ENCODE results near the gene PTH1R. TPM values are rescaled to one million over a fixed set of nuclear protein-coding genes. Genes with fewer than 3 reads are reported as not detected.
A peak's percentile ranks its signal among the peaks of the same experiment; 100 is the strongest.

PTH1R gene
- total RNA-seq, 1 experiment from 2014 or later = 0.32 TPM

DNA sequence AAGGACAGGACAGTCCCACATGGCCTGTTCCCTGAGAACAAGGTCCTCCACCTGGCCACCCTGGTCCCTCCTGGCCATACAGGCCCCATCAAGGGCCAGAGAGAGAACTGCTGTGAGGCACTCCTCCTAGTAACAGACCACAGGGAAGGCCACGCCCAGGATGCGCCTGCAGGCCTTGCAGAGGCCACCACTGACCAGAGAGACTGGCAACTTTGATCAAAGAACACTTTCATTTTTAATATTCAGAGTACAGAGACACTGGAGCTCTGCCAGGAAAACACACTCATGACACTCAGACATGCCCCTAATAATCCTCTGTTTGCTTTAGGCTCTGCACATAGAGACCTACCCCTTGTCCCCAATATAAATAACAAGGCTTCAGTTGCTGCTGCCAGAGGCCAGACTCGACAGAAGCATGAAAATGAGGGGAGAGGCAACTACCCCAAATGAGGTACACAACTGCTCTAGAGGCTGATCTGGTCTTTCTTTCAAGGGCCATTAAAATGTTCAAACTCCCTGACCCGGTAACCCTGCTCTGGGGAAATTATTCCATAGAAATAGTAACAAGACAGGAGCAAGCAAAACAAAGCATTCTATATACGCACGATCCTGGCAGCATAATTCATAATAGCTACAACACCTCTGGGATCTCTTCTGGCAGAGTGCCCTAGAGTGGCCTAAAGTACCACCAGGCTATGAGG is 54.3 kb downstream of the PTH1R start:
- peaks cover 0 to 13% of the 10 kb centered on the region in 2 experiments; a peak in 2 of 4 replicates for H3K36me3 ChIP-seq (ENCODE audit: control insufficient read depth in 1 of 2, insufficient read depth in 2 of 2, low read length in 2 of 2)
- peak overlapping the region; percentile 30; the same call in 1 of the 2 replicates for H3K27ac ChIP-seq (ENCODE audit: low read depth, low read length)
- H3K27me3 ChIP-seq (ENCODE audit: insufficient read depth, low read length) = no peaks in the 10 kb centered on the region
- no peak overlapping the region for H3K4me3 ChIP-seq (replicated peaks in 1 of 2; ENCODE audit: low read depth in 1 of 2, low read length in 2 of 2)
- peak overlapping the region; percentile 28 for H3K4me2 ChIP-seq (ENCODE audit: low read length)
- no peak for TF ChIP-seq ZFX (IDR thresholded peaks at IDR 0.05)
- TF ChIP-seq SIN3A (IDR thresholded peaks at IDR 0.05; ENCODE audit: low read depth) = no peak
- TF ChIP-seq SP1 (IDR thresholded peaks at IDR 0.05; ENCODE audit: low read depth) = peak; percentile 28; the same call in 1 of the 2 replicates
- POLR2A ChIA-PET = interaction anchor here (0.6 kb wide), 1 partner anchor 45 kb away, joined by 5 read pairs; no protein-coding TSS in a partner anchor
- peak; percentile 24; the same call in 1 of the 2 replicates for ATAC-seq
- BruUV-seq (replicated peaks) = no TSS peak
- H3K9me2 ChIP-seq (ENCODE audit: insufficient read depth) = no peaks in the 10 kb centered on the region
- RAD21 ChIA-PET (ENCODE audit: low non-redundant PET in 1 of 2, low total read pairs in 2 of 2, uncharacterized antibody in 2 of 2, unreplicated experiment in 2 of 2) = no interaction called here
- H4K20me1 ChIP-seq (ENCODE audit: insufficient read depth) = peaks cover 7% of the 10 kb centered on the region; the same call in 1 of the 2 replicates
- peaks cover 54 to 67% of the 10 kb centered on the region in 2 experiments for H3K4me1 ChIP-seq (ENCODE audit: control insufficient read depth in 1 of 2, insufficient read depth in 2 of 2, low read length in 2 of 2)
- CTCF ChIA-PET = interaction anchor here (0.8 to 1.0 kb wide), 2 partner anchors 10 to 22 kb away, joined by 3 read pairs; no protein-coding TSS in a partner anchor
- DNase-seq (ENCODE audit: low read depth, low spot score) = no peak
- no peak overlapping the region for H2AFZ ChIP-seq (ENCODE audit: low read depth, low read length, poor library complexity, severe bottlenecking)
- H3K79me2 ChIP-seq (ENCODE audit: insufficient read depth, low read length) = peaks cover 98% of the 10 kb centered on the region
- no peak overlapping the region for H3K9ac ChIP-seq (ENCODE audit: low read length)
- intact Hi-C loops (cut with micrococcal nuclease) = no loop called here
- H3K9me3 ChIP-seq (ENCODE audit: control insufficient read depth in 1 of 2, insufficient read depth in 1 of 2, low read depth in 1 of 2, low read length in 2 of 2) = no peaks in the 10 kb centered on the region

DNA sequence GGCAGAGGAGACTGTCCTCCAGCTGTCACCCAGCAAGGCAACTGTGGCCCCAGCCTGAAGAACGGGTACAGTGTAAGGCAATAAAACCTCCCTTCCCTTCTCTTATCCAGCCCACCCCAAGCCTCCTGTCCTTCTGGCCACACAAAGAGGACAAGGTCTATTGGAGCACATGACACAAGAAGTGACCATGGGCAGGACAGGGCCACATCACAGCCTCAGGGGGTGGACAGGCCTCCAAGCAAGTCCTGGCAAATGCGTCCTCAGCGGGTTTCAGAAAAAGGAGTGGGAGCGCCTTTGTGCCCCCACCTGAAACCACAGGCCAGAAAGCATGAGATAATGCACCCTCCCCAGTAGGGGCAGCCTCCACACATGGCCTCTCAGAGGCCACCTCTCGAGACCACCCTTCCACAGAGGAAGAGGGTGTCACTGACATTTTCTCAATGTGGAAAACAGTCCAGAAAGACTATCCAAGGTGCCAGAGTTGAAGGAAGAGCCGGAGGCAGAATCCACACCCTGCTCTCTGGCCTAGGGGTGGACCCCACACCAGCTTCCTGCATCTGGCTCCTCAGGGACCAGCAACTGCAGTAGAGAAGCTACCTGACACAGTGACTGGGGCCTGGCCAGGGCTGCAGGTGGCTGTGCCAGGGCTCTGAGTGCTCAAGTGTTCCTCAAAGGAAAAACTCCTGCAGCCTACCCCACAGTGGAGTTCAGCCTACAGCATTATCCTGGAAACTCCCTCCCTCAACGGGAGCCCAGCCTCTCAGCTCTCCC is 55.1 kb downstream of the PTH1R start:
- Histone ChIP-seq H3K4me3 (replicated peaks in 1 of 2; ENCODE audit: low read depth in 1 of 2, low read length in 2 of 2) (no peak overlapping the region), H3K36me3 (ENCODE audit: control insufficient read depth in 1 of 2, insufficient read depth in 2 of 2, low read length in 2 of 2) (peaks cover 0 to 18% of the 10 kb centered on the region in 2 experiments; a peak in 2 of 4 replicates), H3K27ac (ENCODE audit: low read depth, low read length) (no peak overlapping the region), H3K79me2 (ENCODE audit: insufficient read depth, low read length) (peaks cover 98% of the 10 kb centered on the region), H3K4me1 (ENCODE audit: control insufficient read depth in 1 of 2, insufficient read depth in 2 of 2, low read length in 2 of 2) (peaks cover 58 to 76% of the 10 kb centered on the region in 2 experiments), H2AFZ (ENCODE audit: low read depth, low read length, poor library complexity, severe bottlenecking) (no peak overlapping the region), H3K9me3 (ENCODE audit: control insufficient read depth in 1 of 2, insufficient read depth in 1 of 2, low read depth in 1 of 2, low read length in 2 of 2) (no peaks in the 10 kb centered on the region), H4K20me1 (ENCODE audit: insufficient read depth) (peaks cover 7% of the 10 kb centered on the region; the same call in 1 of the 2 replicates), H3K9me2 (ENCODE audit: insufficient read depth) (no peaks in the 10 kb centered on the region), H3K9ac (ENCODE audit: low read length) (no peak overlapping the region), H3K27me3 (ENCODE audit: insufficient read depth, low read length) (no peaks in the 10 kb centered on the region), H3K4me2 (ENCODE audit: low read length) (peak overlapping the region; percentile 28; the same call in 1 of the 2 replicates)
- TF ChIP-seq, protein P1, sequence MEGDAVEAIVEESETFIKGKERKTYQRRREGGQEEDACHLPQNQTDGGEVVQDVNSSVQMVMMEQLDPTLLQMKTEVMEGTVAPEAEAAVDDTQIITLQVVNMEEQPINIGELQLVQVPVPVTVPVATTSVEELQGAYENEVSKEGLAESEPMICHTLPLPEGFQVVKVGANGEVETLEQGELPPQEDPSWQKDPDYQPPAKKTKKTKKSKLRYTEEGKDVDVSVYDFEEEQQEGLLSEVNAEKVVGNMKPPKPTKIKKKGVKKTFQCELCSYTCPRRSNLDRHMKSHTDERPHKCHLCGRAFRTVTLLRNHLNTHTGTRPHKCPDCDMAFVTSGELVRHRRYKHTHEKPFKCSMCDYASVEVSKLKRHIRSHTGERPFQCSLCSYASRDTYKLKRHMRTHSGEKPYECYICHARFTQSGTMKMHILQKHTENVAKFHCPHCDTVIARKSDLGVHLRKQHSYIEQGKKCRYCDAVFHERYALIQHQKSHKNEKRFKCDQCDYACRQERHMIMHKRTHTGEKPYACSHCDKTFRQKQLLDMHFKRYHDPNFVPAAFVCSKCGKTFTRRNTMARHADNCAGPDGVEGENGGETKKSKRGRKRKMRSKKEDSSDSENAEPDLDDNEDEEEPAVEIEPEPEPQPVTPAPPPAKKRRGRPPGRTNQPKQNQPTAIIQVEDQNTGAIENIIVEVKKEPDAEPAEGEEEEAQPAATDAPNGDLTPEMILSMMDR (IDR thresholded peaks at IDR 0.05 in 2 of 3, conservative IDR thresholded peaks at IDR 0.05 in 1 of 3; ENCODE audit: borderline replicate concordance in 1 of 3, insufficient read depth in 1 of 3, low read depth in 2 of 3, low read length in 2 of 3) = peak in 1 of 3 experiments; percentile 26; a peak in 1 of 6 replicates
- TF ChIP-seq FOSL1 (IDR thresholded peaks at IDR 0.05; ENCODE audit: low read depth) = no peak
- intact Hi-C loops (cut with micrococcal nuclease) = no loop called here
- ChIA-PET CTCF (interaction anchor here (0.6 kb wide), 1 partner anchor 44 kb away, joined by 3 read pairs; no protein-coding TSS in a partner anchor), POLR2A (no interaction called here), RAD21 (ENCODE audit: low non-redundant PET in 1 of 2, low total read pairs in 2 of 2, uncharacterized antibody in 2 of 2, unreplicated experiment in 2 of 2) (no interaction called here)
- DNase-seq (ENCODE audit: low read depth, low spot score) (no peak), ATAC-seq (no peak)
- no TSS peak for BruUV-seq (replicated peaks)

Data from HCT116 (cell line).